ENCODE results near the gene ALG9.

GRCh38 chr11:111801135-111801534, 70.2 kb downstream of the ALG9 start:
- no peak for TF ChIP-seq CTCF (IDR thresholded peaks at IDR 0.05)
- no peak for TF ChIP-seq POLR2AphosphoS5 (IDR thresholded peaks at IDR 0.05)
